Measurements from ENCODE around the gene NEURL4. TPM values are rescaled to one million over a fixed set of nuclear protein-coding genes. Genes with fewer than 3 reads are reported as not detected.

Gene NEURL4
- total and polyA plus RNA-seq, 9 donors: 9.6 to 48.0 (median 38.6) TPM

GRCh38 chr17:7323731-7324437 lies 5.3 kb downstream of the NEURL4 start:
- Histone ChIP-seq H3K4me3 (no peak overlapping the region), H3K27ac (no peak overlapping the region), H3K4me1 (ENCODE audit: insufficient read depth) (peaks cover 1% of the 10 kb centered on the region), H3K9me3 (no peaks in the 10 kb centered on the region), H3K36me3 (no peaks in the 10 kb centered on the region), H3K27me3 (no peaks in the 10 kb centered on the region)
- intact Hi-C loops (cut with DNase I): no loop called here
- TF ChIP-seq CTCF (IDR thresholded peaks at IDR 0.05) (peak; percentile 30 to 57 (median 54)), POLR2A (IDR thresholded peaks at IDR 0.05) (no peak)
- DNase-seq: peak in 2 of 5 donors; percentile 63 to 75
- WGBS, 3 donors: 58 to 63% (median 62%) methylated on average over 37 to 39 of the region's 39 CpGs

GRCh38 chr17:7322520-7323194 lies 6.5 kb downstream of the NEURL4 start:
- intact Hi-C loops (cut with DNase I): no loop called here

GRCh38 chr17:7321466-7321865 lies 7.7 kb downstream of the NEURL4 start:
- TF ChIP-seq CTCF (IDR thresholded peaks at IDR 0.05): no peak
- TF ChIP-seq POLR2A (IDR thresholded peaks at IDR 0.05): no peak
- TF ChIP-seq EP300 (IDR thresholded peaks at IDR 0.05): no peak
- WGBS, 3 donors: 88 to 90% (median 89%) methylated on average over 15 of the region's 15 CpGs

More at GRCh38 chr17:7322520-7323194, 6.5 kb downstream of the NEURL4 start:
- Histone ChIP-seq H3K36me3 (no peaks in the 10 kb centered on the region), H3K9me3 (no peaks in the 10 kb centered on the region), H3K4me1 (ENCODE audit: insufficient read depth) (no peaks in the 10 kb centered on the region), H3K27ac (no peak overlapping the region), H3K27me3 (no peaks in the 10 kb centered on the region), H3K4me3 (no peak overlapping the region)
- no peak for TF ChIP-seq EP300 (IDR thresholded peaks at IDR 0.05)
- peak in 1 of 5 donors; percentile 18 for DNase-seq
- 87 to 89% (median 89%) methylated on average over 22 of the region's 22 CpGs for WGBS, 3 donors

GRCh38 chr17:7318121-7318860 lies 10.8 kb downstream of the NEURL4 start:
- Histone ChIP-seq H3K27me3 (no peaks in the 10 kb centered on the region), H3K36me3 (no peaks in the 10 kb centered on the region), H3K9me3 (no peaks in the 10 kb centered on the region), H3K4me1 (ENCODE audit: insufficient read depth) (peaks cover 4% of the 10 kb centered on the region), H3K27ac (no peak overlapping the region), H3K4me3 (no peak overlapping the region)
- DNase-seq: peak in 2 of 5 donors; percentile 21 to 28
- no peak for TF ChIP-seq POLR2A (IDR thresholded peaks at IDR 0.05)
- no peak for TF ChIP-seq CTCF (IDR thresholded peaks at IDR 0.05)
- TF ChIP-seq EP300 (IDR thresholded peaks at IDR 0.05): no peak
- WGBS, 3 donors: 85 to 87% (median 86%) methylated on average over 12 to 13 of the region's 13 CpGs
- intact Hi-C loops (cut with DNase I): no loop called here

More at GRCh38 chr17:7321466-7321865, 7.7 kb downstream of the NEURL4 start:
- H3K4me1 ChIP-seq (ENCODE audit: insufficient read depth): no peaks in the 10 kb centered on the region
- H3K9me3 ChIP-seq: no peaks in the 10 kb centered on the region
- no peaks in the 10 kb centered on the region for H3K27me3 ChIP-seq
- no peak overlapping the region for H3K4me3 ChIP-seq
- intact Hi-C loops (cut with DNase I): no loop called here
- H3K27ac ChIP-seq: no peak overlapping the region
- no peaks in the 10 kb centered on the region for H3K36me3 ChIP-seq
- DNase-seq: peak in 1 of 5 donors; percentile 22
